ENCODE measurements around the gene CDH18.

CDH18 gene

GRCh38 chr5:19655627-19656026 is 332.4 kb downstream of the CDH18 start:
- no peak for TF ChIP-seq EZH2phosphoT487 (IDR thresholded peaks at IDR 0.05; ENCODE audit: low read length)
- no peak for TF ChIP-seq CTCF (IDR thresholded peaks at IDR 0.05; ENCODE audit: low read length)
- no peak for TF ChIP-seq EZH2 (optimal IDR thresholded peaks at IDR 0.05; ENCODE audit: low read depth, low read length)
- no peak overlapping the region for H3K27ac ChIP-seq (ENCODE audit: low read length)
- H3K36me3 ChIP-seq (replicated peaks; ENCODE audit: insufficient read depth, low read length): no peaks in the 10 kb centered on the region
- no peaks in the 10 kb centered on the region for H4K20me1 ChIP-seq (ENCODE audit: insufficient read depth, low read length)
- no peak for DNase-seq
- H2AFZ ChIP-seq (ENCODE audit: low read length): no peak overlapping the region
- no peak overlapping the region for H3K4me3 ChIP-seq (ENCODE audit: low read length)
- H3K27me3 ChIP-seq (replicated peaks; ENCODE audit: insufficient read depth, low read length): no peaks in the 10 kb centered on the region
- H3K9me2 ChIP-seq (replicated peaks; ENCODE audit: insufficient read depth, low read length): no peaks in the 10 kb centered on the region
- no peaks in the 10 kb centered on the region for H3K79me2 ChIP-seq (ENCODE audit: low read length)
- H3K4me2 ChIP-seq (ENCODE audit: low read depth, low read length): no peak overlapping the region
- H3K9ac ChIP-seq (ENCODE audit: low read length): no peak overlapping the region
- peaks cover 25% of the 10 kb centered on the region; the same call in 1 of the 2 replicates for H3K4me1 ChIP-seq (ENCODE audit: low read length)
- peaks cover 10% of the 10 kb centered on the region; the same call in 1 of the 2 replicates for H3F3A ChIP-seq (ENCODE audit: insufficient read depth, low read length)
- H3K9me3 ChIP-seq (replicated peaks; ENCODE audit: insufficient read depth, low read length): no peaks in the 10 kb centered on the region

- no peak overlapping the region for H3K4me3 ChIP-seq (ENCODE audit: low read length)
- H3K36me3 ChIP-seq (replicated peaks; ENCODE audit: insufficient read depth, low read length): no peaks in the 10 kb centered on the region
- H3K27ac ChIP-seq (ENCODE audit: low read length): no peak overlapping the region
- DNase-seq: no peak
- H3K79me2 ChIP-seq (ENCODE audit: low read length): no peaks in the 10 kb centered on the region
- H3F3A ChIP-seq (ENCODE audit: insufficient read depth, low read length): no peaks in the 10 kb centered on the region
- no peaks in the 10 kb centered on the region for H3K9me2 ChIP-seq (replicated peaks; ENCODE audit: insufficient read depth, low read length)
- no peaks in the 10 kb centered on the region for H3K4me1 ChIP-seq (ENCODE audit: low read length)
- H3K27me3 ChIP-seq (replicated peaks; ENCODE audit: insufficient read depth, low read length): no peaks in the 10 kb centered on the region
- TF ChIP-seq EZH2phosphoT487 (IDR thresholded peaks at IDR 0.05; ENCODE audit: low read length): no peak
- no peak for TF ChIP-seq EZH2 (optimal IDR thresholded peaks at IDR 0.05; ENCODE audit: low read depth, low read length)
- TF ChIP-seq CTCF (IDR thresholded peaks at IDR 0.05; ENCODE audit: low read length): no peak
- no peaks in the 10 kb centered on the region for H4K20me1 ChIP-seq (ENCODE audit: insufficient read depth, low read length)
- H2AFZ ChIP-seq (ENCODE audit: low read length): no peak overlapping the region
- no peaks in the 10 kb centered on the region for H3K9me3 ChIP-seq (replicated peaks; ENCODE audit: insufficient read depth, low read length)
- no peak overlapping the region for H3K4me2 ChIP-seq (ENCODE audit: low read depth, low read length)
- no peak overlapping the region for H3K9ac ChIP-seq (ENCODE audit: low read length)
Measured at GRCh38 chr5:19638461-19638860, 349.5 kb downstream of the CDH18 start.

- TF ChIP-seq EZH2 (optimal IDR thresholded peaks at IDR 0.05; ENCODE audit: low read depth, low read length) (no peak), EZH2phosphoT487 (IDR thresholded peaks at IDR 0.05; ENCODE audit: low read length) (no peak), CTCF (IDR thresholded peaks at IDR 0.05; ENCODE audit: low read length) (no peak)
- Histone ChIP-seq H3K27ac (ENCODE audit: low read length) (no peak overlapping the region), H3K4me1 (ENCODE audit: low read length) (no peaks in the 10 kb centered on the region), H2AFZ (ENCODE audit: low read length) (no peak overlapping the region), H3F3A (ENCODE audit: insufficient read depth, low read length) (no peaks in the 10 kb centered on the region), H3K4me2 (ENCODE audit: low read depth, low read length) (no peak overlapping the region), H3K27me3 (replicated peaks; ENCODE audit: insufficient read depth, low read length) (no peaks in the 10 kb centered on the region), H3K4me3 (ENCODE audit: low read length) (no peak overlapping the region), H3K79me2 (ENCODE audit: low read length) (no peaks in the 10 kb centered on the region), H3K9me2 (replicated peaks; ENCODE audit: insufficient read depth, low read length) (no peaks in the 10 kb centered on the region), H4K20me1 (ENCODE audit: insufficient read depth, low read length) (no peaks in the 10 kb centered on the region), H3K9ac (ENCODE audit: low read length) (no peak overlapping the region), H3K9me3 (replicated peaks; ENCODE audit: insufficient read depth, low read length) (no peaks in the 10 kb centered on the region), H3K36me3 (replicated peaks; ENCODE audit: insufficient read depth, low read length) (no peaks in the 10 kb centered on the region)
- DNase-seq: no peak
Measured at GRCh38 chr5:19630876-19631275, 357.1 kb downstream of the CDH18 start.

All from MM.1S (cell line).